GM12878 (cell line): ENCODE results near the gene PIGM.

ENCODE experiments used
- CBX5 ChIP-seq: sonication (generic); IDR thresholded peaks from 2 replicates; pipeline ENCODE4 v1.6.1; 2016; ENCODE audit warnings: low read depth, moderate library complexity, mild to moderate bottlenecking, inconsistent platforms
- E2F4 ChIP-seq: IDR thresholded peaks from 2 replicates; pipeline ENCODE4 v1.6.1; 2012; ENCODE audit warnings: low read depth, low read length, improper control_type of control experiment
- MAX ChIP-seq: IDR thresholded peaks from 2 replicates; pipeline ENCODE4 v1.6.1; 2012; ENCODE audit warnings: low read depth, low read length, improper control_type of control experiment
- POLR2AphosphoS5 ChIP-seq: IDR thresholded peaks from 2 replicates; pipeline ENCODE4 v1.6.1; 2011; ENCODE audit warnings: mild to moderate bottlenecking, low read length, inconsistent platforms
- PRDM15 ChIP-seq: fragments of 450-650 bp; formaldehyde crosslinking; IDR thresholded peaks from 2 replicates; pipeline ENCODE4 v1.4.0; 2020; ENCODE audit warnings: mild to moderate bottlenecking, moderate library complexity
- RAD21 ChIP-seq: IDR thresholded peaks from 2 replicates; pipeline ENCODE4 v1.6.1; 2011; ENCODE audit warnings: mild to moderate bottlenecking, low read depth, low read length, moderate library complexity; ENCODE audit not compliant: insufficient read depth
- RAD51 ChIP-seq: fragments of 450-650 bp; IDR thresholded peaks from 2 replicates; pipeline ENCODE4 v1.6.1; 2016; ENCODE audit warnings: moderate library complexity, mild to moderate bottlenecking, inconsistent platforms
- RFX5 ChIP-seq: IDR thresholded peaks from 2 replicates; pipeline ENCODE4 v1.6.1; 2011; ENCODE audit warnings: low read depth, low read length, improper control_type of control experiment
- YY1 ChIP-seq: IDR thresholded peaks from 2 replicates; pipeline ENCODE4 v1.6.1; 2011; ENCODE audit warnings: low read depth, mild to moderate bottlenecking, low read length
- ZNF274 ChIP-seq: IDR thresholded peaks from one replicate; pipeline ENCODE4 v1.8.0; 2011; ENCODE audit not compliant: insufficient read length, insufficient read depth
- TF ChIP-seq, protein P1 (sequence below), 3 experiments: IDR thresholded peaks in 2 of 3; conservative IDR thresholded peaks in 1 of 3; 2 replicates each; pipeline ENCODE4 v1.5.1; 2011; ENCODE audit warnings: low read depth in 3 of 3, low read length in 3 of 3, mild to moderate bottlenecking in 3 of 3, control low read depth in 2 of 3, moderate library complexity in 2 of 3, inconsistent platforms in 1 of 3, mixed read lengths in 1 of 3; ENCODE audit not compliant: control insufficient read depth in 2 of 3, insufficient read depth in 1 of 3; ENCODE audit errors: extremely low read depth in 1 of 3

DNA sequence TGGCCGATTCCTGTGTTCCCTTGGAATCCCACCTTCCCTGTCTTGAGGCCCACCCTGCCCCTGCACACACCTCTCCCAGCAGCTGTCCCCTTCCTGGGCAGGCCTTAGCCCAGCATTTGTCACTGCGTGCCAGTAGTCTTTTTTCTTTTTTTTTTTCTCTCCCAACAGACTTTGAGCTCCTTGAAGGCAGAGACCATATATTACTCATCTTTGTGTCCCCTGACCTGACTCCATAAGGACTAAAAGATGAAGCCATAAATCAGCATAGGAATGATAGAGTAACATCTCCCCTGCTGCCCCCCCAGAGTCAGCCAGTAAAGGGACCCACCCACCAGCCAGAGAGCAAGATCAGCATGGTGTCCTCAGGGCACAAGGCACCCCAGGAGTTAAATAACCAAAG lies 27.4 kb downstream of the PIGM start:
- no peak for TF ChIP-seq MAX
- no peak for TF ChIP-seq PRDM15
- TF ChIP-seq RAD51: no peak
- no peak for TF ChIP-seq E2F4
- no peak for TF ChIP-seq RFX5
- no peak for TF ChIP-seq ZNF274
- TF ChIP-seq, protein P1, sequence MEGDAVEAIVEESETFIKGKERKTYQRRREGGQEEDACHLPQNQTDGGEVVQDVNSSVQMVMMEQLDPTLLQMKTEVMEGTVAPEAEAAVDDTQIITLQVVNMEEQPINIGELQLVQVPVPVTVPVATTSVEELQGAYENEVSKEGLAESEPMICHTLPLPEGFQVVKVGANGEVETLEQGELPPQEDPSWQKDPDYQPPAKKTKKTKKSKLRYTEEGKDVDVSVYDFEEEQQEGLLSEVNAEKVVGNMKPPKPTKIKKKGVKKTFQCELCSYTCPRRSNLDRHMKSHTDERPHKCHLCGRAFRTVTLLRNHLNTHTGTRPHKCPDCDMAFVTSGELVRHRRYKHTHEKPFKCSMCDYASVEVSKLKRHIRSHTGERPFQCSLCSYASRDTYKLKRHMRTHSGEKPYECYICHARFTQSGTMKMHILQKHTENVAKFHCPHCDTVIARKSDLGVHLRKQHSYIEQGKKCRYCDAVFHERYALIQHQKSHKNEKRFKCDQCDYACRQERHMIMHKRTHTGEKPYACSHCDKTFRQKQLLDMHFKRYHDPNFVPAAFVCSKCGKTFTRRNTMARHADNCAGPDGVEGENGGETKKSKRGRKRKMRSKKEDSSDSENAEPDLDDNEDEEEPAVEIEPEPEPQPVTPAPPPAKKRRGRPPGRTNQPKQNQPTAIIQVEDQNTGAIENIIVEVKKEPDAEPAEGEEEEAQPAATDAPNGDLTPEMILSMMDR (IDR thresholded peaks at IDR 0.05 in 2 of 3, conservative IDR thresholded peaks at IDR 0.05 in 1 of 3; ENCODE audit: control insufficient read depth in 2 of 3, extremely low read depth in 1 of 3, insufficient read depth in 1 of 3, low read depth in 3 of 3, low read length in 3 of 3): no peak
- TF ChIP-seq POLR2AphosphoS5: no peak
- TF ChIP-seq RAD21: no peak
- no peak for TF ChIP-seq CBX5
- no peak for TF ChIP-seq YY1
